ENCODE data around the gene BRPF3.
"Not testable (repeated sequence)": the region's sequence is repeated elsewhere in the genome, so short reads cannot be mapped to it uniquely, and the experiment has no call there.

The BRPF3 gene

DNA sequence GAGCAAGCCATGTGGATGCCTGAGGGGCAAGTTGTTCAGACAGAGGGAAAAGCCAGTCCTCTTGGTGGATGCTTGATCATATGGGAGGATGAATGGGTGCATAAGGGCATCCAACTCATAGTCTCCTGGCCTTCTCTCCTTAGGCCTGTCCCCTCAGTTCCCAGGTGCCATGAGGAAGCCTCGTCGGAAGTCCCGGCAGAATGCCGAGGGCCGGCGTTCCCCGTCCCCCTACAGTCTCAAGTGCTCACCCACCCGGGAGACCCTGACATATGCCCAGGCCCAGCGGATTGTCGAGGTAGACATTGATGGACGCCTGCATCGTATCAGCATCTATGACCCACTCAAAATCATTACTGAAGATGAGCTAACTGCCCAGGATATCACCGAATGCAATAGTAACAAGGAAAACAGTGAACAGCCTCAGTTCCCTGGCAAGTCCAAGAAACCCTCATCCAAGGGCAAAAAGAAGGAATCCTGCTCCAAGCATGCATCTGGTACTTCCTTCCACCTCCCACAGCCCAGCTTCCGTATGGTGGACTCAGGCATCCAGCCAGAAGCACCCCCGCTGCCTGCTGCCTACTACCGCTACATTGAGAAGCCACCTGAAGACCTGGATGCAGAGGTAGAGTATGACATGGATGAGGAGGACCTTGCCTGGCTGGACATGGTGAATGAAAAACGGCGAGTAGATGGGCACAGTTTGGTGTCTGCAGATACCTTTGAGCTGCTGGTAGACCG, 3.8 kb downstream of the BRPF3 start:
- no peak for DNase-seq (ENCODE audit: low read depth in 2 of 2)

DNA sequence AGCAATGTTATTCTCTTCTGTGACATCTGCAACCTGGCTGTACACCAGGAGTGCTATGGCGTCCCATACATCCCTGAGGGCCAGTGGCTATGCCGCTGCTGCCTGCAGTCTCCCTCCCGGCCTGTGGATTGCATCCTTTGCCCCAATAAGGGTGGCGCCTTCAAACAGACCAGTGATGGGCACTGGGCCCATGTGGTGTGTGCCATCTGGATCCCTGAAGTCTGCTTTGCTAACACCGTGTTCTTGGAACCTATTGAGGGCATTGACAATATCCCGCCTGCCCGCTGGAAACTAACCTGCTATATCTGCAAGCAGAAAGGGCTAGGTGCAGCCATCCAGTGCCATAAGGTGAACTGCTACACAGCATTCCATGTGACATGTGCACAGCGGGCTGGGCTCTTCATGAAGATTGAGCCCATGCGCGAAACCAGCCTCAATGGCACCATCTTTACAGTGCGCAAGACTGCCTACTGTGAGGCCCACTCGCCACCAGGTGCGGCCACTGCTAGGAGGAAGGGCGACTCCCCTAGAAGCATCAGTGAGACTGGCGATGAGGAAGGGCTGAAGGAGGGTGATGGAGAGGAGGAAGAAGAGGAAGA, 4.6 kb downstream of the BRPF3 start:
- DNase-seq (ENCODE audit: low read depth in 2 of 2): no peak

DNA sequence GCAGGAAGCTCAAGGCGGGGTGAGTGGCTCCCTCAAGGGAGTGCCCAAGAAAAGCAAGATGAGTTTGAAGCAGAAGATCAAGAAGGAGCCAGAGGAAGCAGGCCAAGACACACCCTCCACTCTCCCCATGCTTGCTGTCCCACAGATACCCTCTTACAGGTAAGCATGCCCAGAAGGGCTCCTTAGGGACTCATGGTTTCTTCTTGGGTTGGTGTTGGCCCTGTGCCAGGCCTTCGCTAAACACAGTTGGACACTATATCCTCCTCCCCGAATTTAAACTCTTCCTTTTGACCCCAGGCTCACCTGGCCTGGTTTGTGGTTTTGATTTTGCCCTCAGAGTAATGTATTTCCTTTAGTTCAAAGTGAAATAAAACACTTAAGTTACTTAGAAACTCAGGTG, 5.1 kb downstream of the BRPF3 start:
- DNase-seq (ENCODE audit: low read depth in 2 of 2): no peak

DNA sequence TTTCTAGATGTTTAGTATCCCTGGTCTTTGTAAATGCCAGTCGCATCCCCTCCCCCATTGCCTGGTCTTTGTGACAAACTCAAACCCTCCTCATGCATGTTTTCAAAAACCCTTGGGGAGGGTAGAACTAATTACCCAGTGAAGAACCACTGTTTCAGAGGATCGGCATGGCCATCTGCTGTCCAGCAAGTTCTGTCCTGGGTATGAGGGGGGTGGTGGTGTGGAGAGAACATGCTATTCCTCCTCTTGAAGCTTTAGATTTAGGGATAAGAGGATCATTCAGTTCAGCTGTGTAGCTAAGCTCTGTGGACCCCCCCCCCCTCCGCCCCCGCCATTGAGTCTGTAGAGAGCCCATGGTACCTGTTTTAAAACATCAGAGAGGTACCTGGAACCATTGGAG, 5.6 kb downstream of the BRPF3 start:
- DNase-seq (ENCODE audit: low read depth in 2 of 2): no peak

DNA sequence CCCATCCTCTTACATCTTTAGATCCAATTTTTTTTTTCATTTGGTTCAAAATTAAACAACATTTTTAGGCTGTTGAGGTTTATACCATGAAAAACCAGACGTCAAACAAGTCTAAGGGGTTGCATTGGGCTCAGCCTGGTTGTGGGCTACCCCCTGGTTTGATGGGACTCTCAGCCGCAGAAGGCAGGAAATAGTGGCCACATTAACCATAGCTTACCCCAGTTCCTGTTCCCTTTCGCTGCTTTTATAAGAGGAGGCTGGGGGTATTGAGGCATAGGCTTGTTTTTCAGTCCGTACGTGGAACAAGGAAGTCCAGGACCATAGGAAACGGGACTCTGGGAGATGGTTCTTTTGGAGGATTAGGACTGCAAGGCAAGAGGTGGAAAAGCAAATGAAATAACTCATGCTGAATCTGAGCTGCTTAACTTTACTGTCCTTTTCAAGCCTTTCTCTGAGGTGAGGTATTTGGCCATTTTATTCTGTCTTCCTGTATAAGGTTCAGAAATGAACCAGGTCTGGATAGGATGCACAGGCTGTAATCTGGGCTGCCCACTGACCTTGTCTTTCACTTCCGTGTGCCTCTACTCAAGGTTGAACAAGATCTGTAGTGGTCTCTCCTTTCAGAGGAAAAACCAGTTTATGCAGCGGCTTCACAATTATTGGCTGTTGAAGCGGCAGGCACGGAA, 7.7 kb downstream of the BRPF3 start:
- peak; percentile 18 to 33 for DNase-seq (ENCODE audit: low read depth in 2 of 2)

DNA sequence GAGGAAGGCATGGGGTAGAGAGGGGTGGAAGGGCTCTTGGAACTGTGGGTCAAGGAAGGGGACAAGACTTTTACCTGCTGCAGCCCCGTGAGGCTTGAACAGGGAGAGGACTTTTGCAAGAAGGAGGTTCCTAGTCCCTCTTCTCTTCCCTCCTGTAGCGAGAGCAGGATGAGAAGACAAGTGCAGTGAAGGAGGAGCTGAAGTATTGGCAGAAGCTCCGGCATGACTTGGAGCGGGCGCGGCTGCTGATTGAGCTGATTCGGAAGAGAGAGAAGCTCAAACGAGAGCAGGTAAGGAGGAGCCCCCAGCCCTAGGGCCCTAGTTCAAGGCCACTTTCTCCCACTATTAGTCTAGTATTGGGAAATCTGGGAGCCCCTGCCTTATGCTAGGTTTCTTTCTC, 10.6 kb downstream of the BRPF3 start:
- DNase-seq (ENCODE audit: low read depth in 2 of 2): no peak

DNA sequence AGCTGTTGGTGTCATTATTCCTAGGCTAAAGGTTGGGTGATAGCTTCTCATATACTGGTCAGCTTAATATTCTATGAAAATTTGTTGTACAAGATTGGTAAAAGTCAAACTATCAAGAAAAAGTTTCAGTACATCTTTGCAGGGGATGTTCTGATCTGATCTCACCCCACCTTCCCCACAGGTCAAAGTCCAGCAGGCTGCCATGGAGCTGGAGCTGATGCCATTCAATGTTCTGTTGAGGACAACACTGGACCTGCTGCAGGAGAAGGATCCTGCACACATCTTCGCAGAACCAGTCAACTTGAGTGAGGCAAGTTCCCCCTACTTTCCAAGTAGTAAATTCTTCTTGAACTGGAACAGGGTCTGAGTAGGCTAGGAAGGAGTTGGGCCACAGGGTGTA, 13.1 kb downstream of the BRPF3 start:
- DNase-seq (ENCODE audit: low read depth in 2 of 2): no peak

DNA sequence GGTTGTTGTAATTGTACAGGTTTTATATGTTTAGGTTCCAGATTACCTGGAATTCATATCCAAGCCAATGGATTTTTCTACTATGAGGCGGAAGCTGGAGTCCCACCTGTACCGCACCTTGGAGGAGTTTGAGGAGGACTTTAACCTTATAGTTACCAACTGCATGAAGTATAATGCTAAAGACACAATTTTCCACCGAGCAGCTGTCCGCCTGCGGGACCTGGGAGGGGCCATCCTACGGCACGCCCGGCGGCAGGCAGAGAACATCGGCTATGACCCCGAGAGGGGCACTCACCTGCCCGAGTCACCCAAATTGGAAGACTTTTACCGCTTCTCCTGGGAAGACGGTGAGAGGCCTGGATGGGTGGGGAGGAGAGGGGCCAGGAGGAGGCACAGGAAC, 13.6 kb downstream of the BRPF3 start:
- DNase-seq (ENCODE audit: low read depth in 2 of 2): no peak

DNA sequence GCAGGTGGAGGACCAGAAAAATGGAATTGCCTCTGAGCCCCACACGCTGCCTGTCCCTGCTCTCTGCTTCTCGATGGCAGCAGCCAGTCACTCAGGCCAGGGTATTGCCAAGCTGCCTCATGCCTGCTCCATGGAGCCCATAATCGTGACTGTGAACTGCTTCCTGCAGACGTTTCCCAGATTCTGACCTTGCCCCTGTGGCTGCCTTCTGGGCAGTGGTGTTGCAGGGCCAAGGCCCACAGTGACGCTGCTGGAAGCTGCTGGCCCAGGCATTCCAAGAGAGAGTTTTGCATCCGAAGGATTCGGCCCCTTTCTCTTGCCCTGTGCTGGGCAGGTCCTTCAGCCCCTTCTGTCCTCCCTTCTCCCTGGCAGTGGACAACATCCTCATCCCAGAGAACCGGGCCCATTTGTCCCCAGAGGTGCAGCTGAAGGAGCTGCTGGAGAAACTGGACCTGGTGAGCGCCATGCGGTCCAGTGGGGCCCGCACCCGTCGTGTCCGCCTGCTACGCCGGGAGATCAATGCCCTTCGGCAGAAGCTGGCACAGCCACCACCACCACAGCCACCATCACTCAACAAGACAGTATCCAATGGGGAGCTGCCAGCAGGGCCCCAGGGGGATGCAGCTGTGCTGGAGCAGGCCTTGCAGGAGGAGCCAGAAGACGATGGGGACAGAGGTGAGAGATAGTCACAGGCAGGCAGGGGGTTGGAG, 14.5 kb downstream of the BRPF3 start:
- no peak for DNase-seq (ENCODE audit: low read depth in 2 of 2)

DNA sequence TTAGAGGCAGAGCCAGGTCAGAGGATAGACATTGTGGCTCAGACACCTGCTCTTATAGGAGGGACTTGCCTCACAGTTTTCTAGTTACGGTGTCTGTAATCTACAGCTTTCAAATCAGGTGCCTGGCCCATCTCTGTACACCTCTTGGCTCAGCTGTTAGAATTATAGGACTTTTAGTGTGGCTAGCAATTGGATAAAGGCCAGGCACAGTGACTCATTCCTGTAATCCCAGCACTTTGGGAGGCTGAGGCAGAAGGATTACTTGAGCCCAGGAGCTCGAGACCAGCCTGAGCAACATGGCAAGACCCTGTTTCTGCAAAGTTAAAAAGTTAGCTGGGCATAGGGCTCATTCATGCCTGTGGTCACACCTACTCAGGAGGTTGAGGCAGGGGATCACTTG, 20.0 kb downstream of the BRPF3 start:
- no peak for DNase-seq (ENCODE audit: low read depth in 2 of 2)

DNA sequence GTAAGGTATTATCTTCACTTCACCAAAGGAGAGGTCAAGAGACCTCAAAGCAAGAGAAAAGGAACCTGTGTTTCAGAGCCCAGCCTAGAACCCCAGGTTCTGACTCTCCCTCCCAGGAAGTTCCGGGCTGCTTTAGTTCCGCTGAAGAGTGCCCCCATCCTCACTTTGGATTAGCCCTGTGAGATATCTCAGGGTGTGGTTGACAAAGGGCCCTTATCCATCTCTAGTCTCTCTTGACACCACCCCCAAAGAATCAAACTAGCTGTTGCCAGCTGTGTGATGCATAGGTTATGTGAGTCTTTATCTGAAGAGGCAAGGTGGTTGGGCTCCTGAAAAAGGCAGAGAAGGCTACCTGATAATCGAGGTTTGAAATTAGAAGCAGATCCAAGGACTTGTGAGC, 20.6 kb downstream of the BRPF3 start:
- no peak for DNase-seq (ENCODE audit: low read depth in 2 of 2)

DNA sequence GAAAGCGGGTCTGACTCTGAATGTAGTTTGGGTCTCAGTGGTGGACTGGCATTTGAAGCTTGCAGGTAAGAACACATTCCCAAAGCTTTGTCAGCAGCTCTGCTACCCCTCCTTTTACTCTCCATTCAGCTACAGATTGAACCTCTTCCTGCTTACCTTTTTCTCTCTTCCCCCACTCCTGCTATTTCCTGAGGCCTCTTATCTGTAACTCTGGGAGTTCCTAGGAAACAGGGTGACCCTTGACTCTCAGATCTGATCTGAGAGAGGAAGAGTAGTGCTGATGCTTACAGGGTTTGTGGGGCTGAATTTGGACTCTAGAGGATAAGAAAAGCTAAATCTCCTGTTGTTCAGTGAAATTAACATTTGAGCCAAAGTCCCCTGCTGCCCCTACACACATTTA, 21.4 kb downstream of the BRPF3 start:
- no peak for DNase-seq (ENCODE audit: low read depth in 2 of 2)

DNA sequence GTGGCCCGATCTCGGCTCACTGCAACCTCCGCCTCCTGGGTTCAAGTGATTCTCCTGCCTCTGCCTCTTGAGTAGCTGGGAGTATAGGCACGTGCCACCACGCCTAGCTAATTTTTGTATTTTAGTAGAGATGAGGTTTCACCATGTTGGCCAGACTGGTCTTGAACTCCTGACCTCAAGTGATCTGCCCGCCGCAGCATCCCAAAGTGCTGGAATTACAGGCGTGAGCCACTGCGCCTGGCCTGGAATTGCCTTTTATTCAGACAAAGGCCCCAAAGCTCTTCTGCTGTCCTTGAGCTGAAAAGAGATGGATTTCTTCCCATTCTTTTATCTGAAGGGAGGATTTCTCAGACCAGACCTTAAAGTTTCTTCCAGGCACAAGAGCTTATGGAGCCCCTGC, 22.0 kb downstream of the BRPF3 start:
- DNase-seq (ENCODE audit: low read depth in 2 of 2): not testable (repeated sequence)

DNA sequence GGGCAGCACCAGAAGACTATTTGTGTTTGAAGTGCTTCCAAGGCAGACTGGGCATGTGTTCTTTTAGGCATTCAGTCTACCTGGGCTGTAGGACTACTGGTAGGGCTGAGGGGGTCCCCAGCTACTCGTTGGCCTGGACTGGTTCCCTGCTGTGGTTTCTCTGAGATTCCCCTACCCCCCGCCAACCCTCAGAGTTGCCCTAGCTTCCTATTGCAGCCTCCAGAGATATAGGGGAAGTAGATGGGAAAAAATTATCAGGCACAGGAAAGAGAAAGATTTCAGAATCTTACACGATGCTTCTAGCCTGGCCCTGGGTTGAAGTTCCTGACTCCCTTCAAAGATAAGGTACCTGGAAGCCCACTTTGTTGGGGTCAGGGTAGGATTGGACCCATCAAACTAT, 22.5 kb downstream of the BRPF3 start:
- DNase-seq (ENCODE audit: low read depth in 2 of 2): no peak

DNA sequence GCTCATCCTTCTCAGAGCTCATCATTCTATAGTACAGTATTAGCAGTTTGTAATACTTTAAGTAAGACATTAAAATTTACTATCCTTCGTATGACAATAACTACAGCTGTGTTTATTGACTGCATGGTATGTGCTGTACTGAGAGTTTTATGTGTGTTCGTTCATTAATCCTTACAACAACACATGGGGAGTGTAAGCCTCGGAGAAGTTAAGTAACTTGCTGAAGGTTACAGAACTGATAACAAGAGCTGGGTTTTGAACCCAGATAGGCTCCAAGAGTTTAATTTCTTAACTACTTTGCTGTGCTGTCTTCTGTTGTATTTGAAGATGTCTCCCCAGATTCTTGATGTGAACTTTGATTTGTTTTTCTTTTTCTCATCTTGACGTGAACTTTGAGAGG, 23.7 kb downstream of the BRPF3 start:
- no peak for DNase-seq (ENCODE audit: low read depth in 2 of 2)

DNA sequence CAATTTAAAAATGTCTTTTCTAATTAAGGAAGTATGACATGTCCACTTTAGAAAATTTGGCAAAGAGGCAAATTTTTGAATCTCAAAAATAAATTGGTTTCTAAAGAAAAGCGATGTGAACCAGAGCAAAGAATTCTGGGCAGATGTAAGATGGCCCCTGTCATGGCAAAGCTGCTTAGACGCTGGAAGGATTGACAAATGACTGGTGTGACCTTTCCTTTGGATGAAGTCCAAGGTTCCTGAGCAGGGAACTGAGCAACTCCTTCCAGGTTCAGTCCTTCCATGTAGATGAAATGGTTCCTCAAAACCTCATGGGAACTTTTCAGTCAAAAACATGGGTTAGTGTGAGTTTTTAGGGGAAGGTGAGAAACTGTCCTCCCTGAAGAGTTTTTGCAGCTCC, 25.1 kb downstream of the BRPF3 start:
- no peak for DNase-seq (ENCODE audit: low read depth in 2 of 2)

DNA sequence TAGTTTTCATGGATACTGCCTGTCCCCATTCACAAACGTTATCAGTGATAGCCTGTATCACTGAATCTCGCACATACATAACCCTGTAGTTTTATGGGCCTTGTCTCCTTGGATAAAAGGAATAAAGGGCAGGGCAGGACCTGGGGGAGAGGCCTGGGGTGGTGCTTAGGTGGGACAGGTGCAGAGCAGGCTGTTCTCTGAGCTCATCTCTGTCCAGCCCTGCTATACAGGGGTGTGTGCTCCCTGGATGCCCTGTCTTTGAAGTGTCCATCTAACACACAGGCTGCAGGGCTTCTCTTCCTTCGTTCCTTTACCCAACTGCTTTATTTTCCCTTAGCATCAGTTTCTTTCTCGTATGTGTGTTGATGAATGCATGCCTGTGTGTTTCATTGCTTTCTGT, 26.4 kb downstream of the BRPF3 start:
- no peak for DNase-seq (ENCODE audit: low read depth in 2 of 2)

DNA sequence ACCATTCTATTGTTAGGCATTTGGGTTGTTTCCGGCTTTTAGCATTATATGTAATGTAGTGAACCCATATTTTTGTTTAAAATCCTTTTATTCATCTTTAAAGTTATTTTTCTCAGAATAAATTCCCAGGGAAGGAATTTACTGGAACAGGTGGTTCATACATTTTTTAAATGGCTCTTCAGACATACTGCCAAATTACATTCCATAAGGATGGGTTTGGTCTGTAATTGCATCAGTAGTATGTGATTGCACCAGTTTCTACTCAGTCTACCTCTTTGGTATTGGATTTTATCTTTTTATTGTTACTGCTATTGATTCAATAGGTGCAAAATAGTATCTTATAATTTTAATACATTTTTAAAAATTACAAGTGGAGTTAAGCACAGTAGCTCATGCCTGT, 27.2 kb downstream of the BRPF3 start:
- DNase-seq (ENCODE audit: low read depth in 2 of 2): no peak

DNA sequence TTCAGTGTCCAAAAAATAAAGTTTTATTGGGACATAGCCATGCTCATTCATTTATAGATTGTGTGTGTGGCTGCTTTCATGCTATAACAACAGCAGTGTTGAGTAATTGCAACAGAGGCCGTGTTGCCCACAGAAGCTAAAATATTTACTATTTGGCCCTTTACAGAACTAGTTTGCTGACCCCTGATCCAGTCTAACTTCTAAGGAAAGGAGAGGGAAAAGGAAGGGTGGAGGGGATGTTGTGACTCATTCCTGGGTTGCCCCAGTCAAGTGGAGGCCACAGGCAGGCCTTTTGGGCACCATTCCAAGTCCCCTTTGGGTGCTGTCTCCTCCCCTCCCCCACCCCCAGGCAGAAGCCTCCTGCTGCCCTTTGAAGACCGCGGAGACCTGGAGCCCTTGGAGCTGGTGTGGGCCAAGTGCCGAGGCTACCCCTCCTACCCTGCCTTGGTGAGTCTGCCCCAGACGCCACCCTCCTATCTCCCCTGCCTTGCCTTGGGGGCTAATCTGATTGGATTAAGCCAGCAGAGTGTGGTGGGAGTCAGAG, 28.4 kb downstream of the BRPF3 start:
- no peak for DNase-seq (ENCODE audit: low read depth in 2 of 2)

DNA sequence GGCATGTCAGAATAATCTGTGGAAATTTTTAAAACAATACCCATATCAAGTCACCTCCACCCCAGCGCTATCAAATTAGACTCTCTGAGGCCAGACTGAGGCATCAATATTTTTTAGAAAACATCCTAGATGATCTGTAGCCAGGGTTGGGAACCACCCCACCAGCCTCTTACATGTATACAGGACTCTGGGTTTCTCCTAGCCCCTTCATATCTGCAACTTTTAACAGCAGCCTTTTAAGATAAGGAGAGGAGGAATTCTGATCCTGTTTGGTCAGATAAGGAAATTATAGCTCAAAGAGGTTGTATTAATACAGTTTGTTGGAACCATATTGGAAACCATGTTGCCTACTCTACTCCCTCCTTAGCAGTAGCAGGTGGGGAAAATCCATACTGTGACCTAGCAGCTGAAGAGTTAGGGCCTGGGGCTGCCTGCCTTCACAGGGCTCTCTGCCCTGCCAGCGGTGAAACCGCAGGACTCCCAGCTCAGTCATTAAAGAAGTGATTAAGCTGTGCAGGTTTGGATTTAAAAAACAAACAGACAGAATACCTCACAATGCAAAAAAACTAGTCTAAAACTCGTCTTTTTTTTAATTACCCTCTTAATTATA, 30.0 kb downstream of the BRPF3 start:
- DNase-seq (ENCODE audit: low read depth in 2 of 2): no peak

DNA sequence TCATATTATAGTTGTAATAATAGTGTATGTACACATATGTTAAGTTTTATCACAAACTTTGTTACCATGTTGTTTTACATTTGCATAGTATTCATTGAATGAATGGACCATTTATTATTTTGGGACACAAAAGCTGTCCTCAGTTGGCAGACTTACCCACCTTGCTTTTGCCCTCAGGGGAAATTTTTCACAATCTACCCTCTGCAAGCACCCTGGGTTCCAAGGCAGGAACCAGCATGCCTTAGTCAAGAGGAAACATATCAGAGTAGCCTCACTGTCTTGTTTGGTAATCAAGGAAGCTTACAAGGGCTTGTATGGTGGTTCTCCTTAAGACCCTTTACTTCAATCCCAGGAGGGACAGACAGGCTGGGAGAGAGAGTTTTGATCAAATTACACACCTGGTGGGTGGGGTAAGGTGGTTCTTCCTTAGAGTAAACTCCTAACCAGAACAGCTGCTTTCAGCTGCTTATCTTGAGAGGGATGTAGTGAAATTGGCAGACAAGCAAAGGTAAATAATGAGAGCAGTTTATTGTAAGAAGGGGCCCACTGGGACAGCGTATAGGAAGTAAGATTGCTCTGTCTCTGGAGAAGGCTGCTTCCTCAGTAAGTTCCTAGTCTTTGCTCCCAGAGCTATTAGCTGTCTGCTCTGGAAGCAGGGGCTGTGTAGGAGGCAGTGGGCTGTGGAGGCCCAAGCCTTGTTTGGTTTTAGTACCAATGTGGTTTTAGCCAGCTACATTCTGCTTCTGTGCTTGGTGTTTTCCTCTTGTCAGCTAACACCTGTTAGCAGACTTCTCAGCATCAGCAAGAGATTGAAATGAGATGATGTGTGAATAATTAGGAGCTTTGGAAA, 31.1 kb downstream of the BRPF3 start:
- no peak for DNase-seq (ENCODE audit: low read depth in 2 of 2)

All from activated CD8-positive, alpha-beta memory T cell treated with anti-CD3 and anti-CD28 coated beads for 4 hours (primary cell).